Skeletal muscle cell (primary cell): ENCODE measurements around the gene ATG9B.
"Not testable (repeated sequence)": the region's sequence is repeated elsewhere in the genome, so short reads cannot be mapped to it uniquely, and the experiment has no call there.

Experiments used
- DNase-seq: peaks from one replicate; pipeline ENCODE4 v3.0.0-alpha.2; 2010; ENCODE audit warnings: low read depth
- H3K4me3 ChIP-seq: 2 replicates; pipeline ENCODE4 v1.5.1; 2011; ENCODE audit warnings: low read depth, mild to moderate bottlenecking, control low read depth, low read length, moderate library complexity

Gene ATG9B

GRCh38 chr7:151059367-151060112 lies 35.2 kb upstream of the ATG9B start, which contains the start of gene SLC4A2:
SLC4A2 (plus strand) TSS chr7:151059589; CDS start chr7:151061988, 2,399 bp downstream.
- H3K4me3 ChIP-seq = peak within 1 kb of the TSS; percentile 84
- DNase-seq = no peak

GRCh38 chr7:151058781-151059366 lies 34.6 kb upstream of the ATG9B start:
- DNase-seq = no peak
- H3K4me3 ChIP-seq = peak overlapping the region; percentile 84

- DNase-seq = peak; percentile 98
- peak overlapping the region; percentile 84 for H3K4me3 ChIP-seq
Measured at GRCh38 chr7:151057989-151058780, 33.9 kb upstream of the ATG9B start.

- peak within 1 kb of the TSS; percentile 84 for H3K4me3 ChIP-seq
- DNase-seq = no peak
Measured at GRCh38 chr7:151057506-151057988, 33.3 kb upstream of the ATG9B start, which contains the start of gene CDK5. CDK5 (minus strand) TSS chr7:151057897; CDS start chr7:151057848, 49 bp downstream.

GRCh38 chr7:151056666-151057505 lies 32.6 kb upstream of the ATG9B start:
- DNase-seq = no peak
- peak overlapping the region; percentile 84 for H3K4me3 ChIP-seq

GRCh38 chr7:151056283-151056665 lies 32.0 kb upstream of the ATG9B start:
- no peak overlapping the region for H3K4me3 ChIP-seq
- DNase-seq = no peak

GRCh38 chr7:151053751-151054150 lies 29.5 kb upstream of the ATG9B start:
- no peak for DNase-seq
- H3K4me3 ChIP-seq = no peak overlapping the region

- no peak overlapping the region for H3K4me3 ChIP-seq
- DNase-seq = no peak
Measured at GRCh38 chr7:151053096-151053495, 28.8 kb upstream of the ATG9B start.

GRCh38 chr7:151051108-151051507 lies 26.8 kb upstream of the ATG9B start:
- no peak for DNase-seq
- peak overlapping the region; percentile 22 for H3K4me3 ChIP-seq

- no peak overlapping the region for H3K4me3 ChIP-seq
Measured at GRCh38 chr7:151048911-151049463, 24.7 kb upstream of the ATG9B start.

GRCh38 chr7:151047976-151048815 lies 23.9 kb upstream of the ATG9B start, which contains the start of gene ASIC3:
ASIC3 (plus strand) TSS chr7:151048531; CDS start chr7:151048886, 355 bp downstream.
- no peak within 1 kb of the TSS for H3K4me3 ChIP-seq
- no peak for DNase-seq

More at GRCh38 chr7:151048911-151049463, 24.7 kb upstream of the ATG9B start:
- DNase-seq = no peak

- no peak overlapping the region for H3K4me3 ChIP-seq
- DNase-seq = peak; percentile 49
Measured at GRCh38 chr7:151046603-151047573, 22.6 kb upstream of the ATG9B start.

GRCh38 chr7:151045967-151046366 lies 21.7 kb upstream of the ATG9B start:
- no peak overlapping the region for H3K4me3 ChIP-seq
- DNase-seq = no peak

GRCh38 chr7:151045262-151045661 lies 21.0 kb upstream of the ATG9B start:
- no peak for DNase-seq
- no peak overlapping the region for H3K4me3 ChIP-seq

- DNase-seq = no peak
- no peak overlapping the region for H3K4me3 ChIP-seq
Measured at GRCh38 chr7:151043959-151044358, 19.7 kb upstream of the ATG9B start.

- not testable (repeated sequence) for H3K4me3 ChIP-seq
Measured at GRCh38 chr7:151043449-151043848, 19.2 kb upstream of the ATG9B start.

More at GRCh38 chr7:151043449-151043848, 19.2 kb upstream of the ATG9B start:
- DNase-seq = not testable (repeated sequence)
